Body of pancreas (tissue), 4 donors: ENCODE measurements around the gene NACC1.

Experiments
- POLR2A ChIP-seq, 3 donors: fragments of 450-650 bp; IDR thresholded peaks; one replicate each; pipeline ENCODE4 v1.6.1; 2016; ENCODE audit warnings: antibody characterized with exemption in 3 of 3, mild to moderate bottlenecking in 2 of 3
- TF ChIP-seq, protein P1 (sequence below), 7 experiments: fragments of 450-650 bp in 4 of 7; fragments of 200-600 bp in 3 of 7; sonication (generic) in 3 of 7; IDR thresholded peaks; one replicate each; pipeline ENCODE4 v1.5.1; 2016 to 2019; ENCODE audit warnings: antibody characterized with exemption in 7 of 7

DNA sequence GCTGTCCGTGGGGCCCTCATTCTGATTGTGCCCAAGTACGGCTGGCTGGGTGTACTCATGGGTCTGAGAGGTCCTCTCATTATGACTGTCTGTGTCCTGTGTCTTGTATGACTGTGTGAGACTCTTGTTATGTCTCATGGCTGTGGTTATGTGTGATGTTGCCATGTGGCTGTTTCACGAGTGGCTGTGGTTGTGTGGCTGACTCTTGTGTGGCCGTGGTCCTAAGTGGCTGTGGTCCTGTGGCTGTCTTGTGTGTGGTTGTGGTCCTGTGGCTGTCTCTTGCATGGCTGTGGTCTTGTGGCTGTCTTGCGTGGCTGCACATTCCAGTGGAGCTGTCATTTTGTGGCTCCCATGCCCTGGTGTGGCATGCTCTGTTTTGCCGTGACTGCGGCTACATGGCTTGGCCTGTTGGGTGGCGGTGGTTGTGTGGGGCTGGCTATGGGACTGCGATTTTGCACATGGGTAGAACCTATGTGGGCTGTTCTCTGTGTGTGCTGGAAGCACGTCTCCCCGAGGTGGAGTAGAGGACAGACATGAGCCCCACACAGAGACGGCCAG is 18.0 kb upstream of the NACC1 start:
- TF ChIP-seq, protein P1, sequence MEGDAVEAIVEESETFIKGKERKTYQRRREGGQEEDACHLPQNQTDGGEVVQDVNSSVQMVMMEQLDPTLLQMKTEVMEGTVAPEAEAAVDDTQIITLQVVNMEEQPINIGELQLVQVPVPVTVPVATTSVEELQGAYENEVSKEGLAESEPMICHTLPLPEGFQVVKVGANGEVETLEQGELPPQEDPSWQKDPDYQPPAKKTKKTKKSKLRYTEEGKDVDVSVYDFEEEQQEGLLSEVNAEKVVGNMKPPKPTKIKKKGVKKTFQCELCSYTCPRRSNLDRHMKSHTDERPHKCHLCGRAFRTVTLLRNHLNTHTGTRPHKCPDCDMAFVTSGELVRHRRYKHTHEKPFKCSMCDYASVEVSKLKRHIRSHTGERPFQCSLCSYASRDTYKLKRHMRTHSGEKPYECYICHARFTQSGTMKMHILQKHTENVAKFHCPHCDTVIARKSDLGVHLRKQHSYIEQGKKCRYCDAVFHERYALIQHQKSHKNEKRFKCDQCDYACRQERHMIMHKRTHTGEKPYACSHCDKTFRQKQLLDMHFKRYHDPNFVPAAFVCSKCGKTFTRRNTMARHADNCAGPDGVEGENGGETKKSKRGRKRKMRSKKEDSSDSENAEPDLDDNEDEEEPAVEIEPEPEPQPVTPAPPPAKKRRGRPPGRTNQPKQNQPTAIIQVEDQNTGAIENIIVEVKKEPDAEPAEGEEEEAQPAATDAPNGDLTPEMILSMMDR (IDR thresholded peaks at IDR 0.05), result no peak
- no peak for TF ChIP-seq POLR2A (IDR thresholded peaks at IDR 0.05)
